HG03378 (cell line): Measurements from ENCODE around the gene USP6NL.

Source experiments
- ATAC-seq: cut with Tn5 transposase; IDR thresholded peaks from one replicate; pipeline ENCODE4 v1.9.1; 2021; ENCODE audit warnings: mild to moderate bottlenecking, moderate library complexity; ENCODE audit not compliant: unreplicated experiment

USP6NL gene

DNA sequence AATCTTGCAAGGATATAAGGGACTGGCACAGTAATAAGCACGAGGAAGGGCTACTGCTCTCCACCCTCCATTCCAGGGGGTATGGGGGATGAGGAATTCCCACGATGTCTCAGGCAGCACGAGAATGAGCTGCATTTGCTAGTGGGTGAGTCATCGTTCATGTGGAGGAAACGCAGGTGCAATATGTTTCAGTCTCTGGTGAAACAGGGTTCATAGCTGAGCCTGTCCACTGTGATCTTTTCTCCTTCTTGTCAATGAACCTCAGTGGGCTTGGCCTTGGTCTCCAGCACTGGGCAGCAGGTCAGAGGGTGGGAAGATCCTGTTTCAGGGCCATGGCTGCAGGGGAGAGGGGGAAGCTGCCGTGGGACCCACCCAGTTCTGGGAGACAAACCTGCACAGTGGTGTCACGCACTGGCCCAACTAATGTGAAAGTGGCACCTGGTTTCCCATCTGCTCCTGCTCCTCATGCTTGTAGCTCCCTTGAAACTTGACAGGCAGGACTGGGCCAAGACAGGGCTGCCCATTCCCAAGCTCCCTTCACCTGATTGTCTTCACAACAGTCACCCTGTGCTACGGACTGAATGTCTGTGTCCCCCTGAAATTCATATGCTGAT is 181.9 kb downstream of the USP6NL start:
- ATAC-seq = no peak

DNA sequence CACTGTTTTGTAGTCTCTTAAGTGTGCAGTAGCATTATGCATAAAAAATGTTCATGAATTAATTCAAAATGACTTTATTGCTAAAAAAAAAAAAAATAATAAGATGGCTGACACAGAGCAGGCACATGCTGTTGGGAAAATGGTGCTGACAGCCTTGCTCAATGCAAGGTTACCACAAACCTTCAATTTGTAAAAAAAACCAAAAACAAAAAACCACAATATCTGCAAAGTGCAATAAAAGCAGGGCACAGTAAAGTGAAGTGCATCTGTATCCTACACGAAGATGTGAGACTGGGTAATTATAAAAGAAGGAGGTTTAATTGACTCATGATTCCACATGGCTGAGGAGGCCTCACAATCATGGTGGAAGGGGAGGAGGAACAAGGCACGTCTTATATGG is 185.8 kb downstream of the USP6NL start:
- ATAC-seq = no peak

DNA sequence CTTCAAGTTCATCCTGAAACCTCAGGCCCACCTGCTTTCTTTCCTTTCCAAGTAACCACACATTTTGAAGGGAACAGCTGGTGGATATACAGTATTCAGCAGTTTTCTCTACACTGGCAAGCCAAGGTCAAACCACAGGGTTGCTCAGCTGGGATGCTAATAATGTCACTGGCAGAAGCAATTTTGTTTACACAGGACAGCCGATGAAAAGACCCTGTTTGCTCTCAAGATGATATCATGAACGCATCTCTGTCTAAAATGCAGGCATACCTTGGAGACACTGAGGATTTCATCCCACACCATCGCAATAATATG is 186.2 kb downstream of the USP6NL start:
- no peak for ATAC-seq

DNA sequence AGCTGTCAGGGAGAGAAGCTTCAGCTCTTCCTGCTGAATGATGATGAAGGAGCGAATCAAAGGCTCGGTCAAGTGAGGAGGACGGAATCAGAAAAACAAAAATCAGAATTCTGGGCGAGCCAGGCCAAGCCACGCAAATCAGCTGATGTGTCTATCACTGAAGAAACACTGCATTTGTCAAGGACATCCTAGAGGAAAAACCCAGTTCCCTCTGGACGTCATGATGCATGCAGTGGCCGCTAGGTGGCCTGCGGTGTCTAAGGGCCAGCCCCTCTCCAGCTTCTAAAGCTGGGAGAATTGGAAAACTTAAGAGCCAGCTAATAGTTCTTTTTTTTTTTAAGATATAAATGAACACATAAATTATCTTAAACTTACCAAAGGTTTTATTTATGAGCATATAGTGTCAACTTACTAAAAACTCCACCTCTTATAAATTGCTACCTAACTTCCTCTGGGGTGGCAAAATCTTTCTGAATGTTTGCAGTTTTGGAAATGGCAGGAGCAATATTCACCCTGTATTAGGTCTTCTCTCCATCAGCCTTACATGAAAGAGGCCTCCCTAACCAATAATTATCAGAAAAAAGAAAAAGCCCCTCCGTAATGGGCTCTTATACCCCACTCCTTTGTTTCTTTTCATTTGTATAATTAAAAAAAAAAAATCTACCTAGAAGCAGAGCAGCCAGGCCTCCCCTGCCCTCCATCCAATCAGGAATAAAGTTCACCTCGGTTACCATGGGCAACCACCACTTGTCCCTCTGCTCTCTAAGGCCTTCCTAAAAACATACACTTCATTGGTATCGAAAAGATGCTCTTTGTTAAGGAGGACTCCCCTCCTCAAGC is 186.8 kb downstream of the USP6NL start:
- ATAC-seq = no peak

DNA sequence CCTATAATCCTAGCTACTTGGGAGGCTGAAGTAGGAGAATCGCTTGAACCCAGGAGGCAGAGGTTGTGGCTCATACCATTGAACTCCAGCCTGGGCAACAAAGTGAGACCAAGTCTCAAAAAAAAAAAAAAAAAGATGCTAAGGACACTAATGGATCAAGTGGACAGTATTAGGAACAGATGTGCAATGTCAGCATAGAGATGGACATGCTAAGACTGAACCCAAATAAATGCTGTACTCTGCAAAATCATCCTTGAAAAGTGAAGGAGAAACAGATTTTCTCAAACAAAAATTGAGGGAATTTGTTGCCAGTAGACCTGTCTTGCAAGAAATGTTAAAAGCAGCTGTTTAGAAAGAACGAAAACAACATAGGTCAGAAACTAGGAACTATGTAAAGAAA is 194.5 kb downstream of the USP6NL start:
- ATAC-seq = no peak

DNA sequence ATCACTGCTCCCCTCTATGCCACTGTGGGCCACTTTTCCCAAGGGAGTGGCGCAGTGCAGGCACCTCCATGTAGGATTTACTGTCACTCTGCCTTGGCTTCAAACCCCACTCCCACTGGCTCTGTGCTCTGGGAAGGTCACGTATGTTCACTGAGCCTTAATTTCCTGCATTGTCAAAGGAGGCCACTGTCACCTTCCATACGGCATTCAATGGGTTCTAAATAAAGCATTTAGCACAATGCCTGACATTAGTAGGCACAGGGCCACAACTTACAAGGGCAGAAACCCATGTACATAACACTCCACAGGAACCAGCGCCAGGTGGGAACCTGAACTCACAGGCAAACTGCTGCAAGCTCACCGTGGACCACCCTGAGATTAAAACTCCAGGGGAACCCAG is 196.4 kb downstream of the USP6NL start:
- ATAC-seq = no peak

DNA sequence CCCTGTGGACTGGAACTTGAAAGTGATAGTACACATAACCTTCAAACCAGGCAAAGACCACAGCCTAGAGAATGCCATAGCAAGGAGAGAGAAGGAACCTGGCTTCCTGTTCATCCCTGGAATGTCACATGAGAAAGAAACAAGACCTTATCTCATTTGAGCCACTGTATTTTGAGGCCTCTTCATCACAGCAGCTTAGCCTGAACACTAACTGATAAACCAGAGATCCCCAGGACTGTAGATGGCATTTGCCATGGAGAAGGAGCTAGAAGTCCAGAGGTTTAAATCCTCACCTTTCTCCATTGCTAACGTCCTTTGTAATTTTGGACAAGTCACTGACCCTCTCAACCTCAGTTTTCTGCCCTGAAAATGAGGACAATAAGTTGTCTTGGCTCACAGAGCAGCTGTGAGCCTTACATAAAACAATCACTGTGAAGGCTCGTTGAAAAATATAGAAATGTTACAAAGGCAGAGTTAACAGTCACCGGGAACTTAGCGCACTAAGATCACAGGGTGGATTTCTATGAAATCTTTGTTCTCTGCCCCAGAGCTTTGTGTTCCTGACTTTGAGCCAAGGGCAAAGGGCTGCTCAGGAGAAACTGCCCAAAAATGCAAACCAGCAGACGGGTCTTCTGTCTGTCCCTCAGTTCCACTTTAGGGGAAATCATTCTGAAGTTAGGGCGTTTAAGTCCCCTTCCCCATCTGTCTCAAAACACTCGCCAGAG is 197.0 kb downstream of the USP6NL start:
- ATAC-seq = no peak

DNA sequence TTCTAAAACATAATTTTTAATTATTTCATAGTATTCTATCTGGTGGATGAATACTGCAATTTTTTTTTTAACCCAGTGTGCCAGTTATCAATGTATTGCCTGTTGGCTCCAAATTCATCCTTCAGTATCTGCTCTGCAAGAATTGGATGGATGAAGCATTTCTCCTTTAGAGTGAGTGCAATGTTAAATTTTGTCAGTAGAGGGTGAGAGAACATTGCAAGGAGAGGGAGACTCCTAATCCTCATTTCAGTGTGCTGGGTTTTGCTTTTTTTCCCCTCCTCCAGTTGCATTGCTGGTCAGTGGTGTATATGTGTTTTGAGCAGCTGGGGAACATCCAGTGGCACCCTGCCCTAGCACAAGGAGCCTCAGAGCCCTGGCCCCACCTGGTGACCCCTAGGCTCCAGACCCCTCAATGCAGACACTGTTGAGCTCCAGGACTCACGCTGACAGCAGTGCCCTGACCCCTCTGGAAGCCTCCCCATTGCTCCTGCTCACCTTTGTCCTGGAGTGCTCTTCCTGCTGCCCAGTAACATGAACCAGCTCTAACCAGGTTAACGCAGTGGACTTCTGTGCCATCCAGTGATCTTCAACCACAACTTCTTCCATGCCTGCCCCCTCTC is 199.4 kb downstream of the USP6NL start:
- ATAC-seq = no peak

DNA sequence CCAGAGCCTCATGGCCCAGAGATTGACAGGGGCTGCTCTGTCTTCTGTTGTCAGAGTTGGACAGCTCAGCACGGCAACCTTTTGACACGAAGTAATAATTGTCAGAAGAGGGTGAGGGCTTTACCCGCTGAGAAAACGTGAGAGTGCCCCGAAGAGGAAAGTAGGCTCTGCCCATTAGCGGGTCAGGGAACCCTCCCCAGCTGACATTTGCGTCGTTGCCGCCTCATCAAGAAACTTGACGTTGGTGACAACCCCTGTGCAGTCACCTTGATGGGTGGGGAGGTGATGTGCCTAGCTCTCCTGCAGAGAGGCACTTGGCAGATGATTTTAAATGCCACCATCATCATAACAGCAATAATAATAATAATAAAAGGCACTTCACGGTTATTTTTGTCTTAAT is 202.1 kb downstream of the USP6NL start:
- ATAC-seq = no peak

DNA sequence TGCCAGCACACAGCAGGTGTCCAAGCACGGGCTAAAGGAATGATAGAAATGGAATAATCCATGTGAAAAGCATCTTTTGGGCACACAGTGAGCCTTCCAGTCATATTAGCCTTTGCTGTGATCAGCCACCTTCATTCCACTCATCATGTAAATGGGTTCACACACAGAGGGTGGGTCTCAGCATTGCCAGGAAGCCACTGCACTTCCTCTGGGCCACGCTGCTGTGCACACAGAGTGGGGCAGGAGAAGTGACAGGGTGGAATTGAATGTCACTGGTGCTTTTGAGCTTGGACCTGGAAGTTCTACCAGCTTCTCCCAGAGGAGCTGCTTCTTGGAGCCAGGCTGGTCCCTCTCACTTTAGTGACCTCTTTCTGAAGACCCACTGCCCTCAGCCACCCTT is 203.5 kb downstream of the USP6NL start:
- no peak for ATAC-seq

DNA sequence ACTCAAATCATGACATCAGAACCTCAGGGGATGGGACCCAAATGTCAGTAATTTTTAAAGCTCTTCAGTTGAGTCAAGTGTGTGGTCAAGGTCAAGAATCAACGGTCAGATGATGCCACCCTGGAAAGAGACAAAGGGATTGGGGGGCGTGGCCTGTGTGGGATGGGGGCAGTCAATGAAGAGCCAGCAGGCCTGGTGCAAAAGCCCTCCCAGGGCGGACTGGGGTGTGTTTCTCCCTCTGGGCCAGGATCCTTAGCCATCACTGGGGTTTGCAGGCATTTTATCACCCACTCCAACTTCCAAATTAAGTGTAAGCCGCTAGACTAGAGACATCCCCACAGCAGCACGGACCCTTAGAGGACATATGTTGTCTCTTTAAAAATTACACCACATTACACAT is 204.7 kb downstream of the USP6NL start:
- ATAC-seq = no peak

DNA sequence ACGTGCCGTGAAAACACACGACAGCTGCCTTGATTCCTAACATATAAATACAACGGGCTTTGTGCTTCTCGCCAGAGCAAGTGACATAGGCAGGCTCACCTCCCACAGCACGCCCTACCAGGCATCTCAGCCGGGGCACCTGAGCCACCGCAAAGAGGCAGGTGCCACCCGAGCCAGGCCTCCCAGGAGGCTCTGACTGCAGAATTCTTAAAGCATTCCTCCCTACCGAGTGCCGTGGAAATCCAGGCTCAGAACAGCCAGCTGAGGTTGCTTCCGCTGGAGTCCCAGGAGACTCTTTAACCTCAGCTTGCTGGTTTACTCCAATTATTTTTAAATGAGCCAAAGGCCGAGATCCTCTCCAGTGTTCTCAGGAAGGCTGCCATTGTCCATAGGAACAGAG is 206.5 kb downstream of the USP6NL start:
- no peak for ATAC-seq
